Small intestine (tissue), 7 donors: Measurements from ENCODE around the gene CLN6. TPM values are rescaled to one million over a fixed set of nuclear protein-coding genes. Genes with fewer than 3 reads are reported as not detected.
A peak's percentile ranks its signal among the peaks of the same experiment; 100 is the strongest.

ENCODE experiments used
- DNase-seq, 2 donors: peaks; one replicate each; pipeline versions ENCODE4 v3.0.0 to v3.0.0-alpha.2; 2013
- FAIRE-seq: peaks from 2 replicates; lab custom pipeline; 2012; peaks lifted over from hg19 to GRCh38; lab: Jason Lieb, UNC
- H3K27ac ChIP-seq, 3 donors: one replicate each; pipeline ENCODE4 v1.5.1; 2013; ENCODE audit warnings: low read length in 2 of 3, mild to moderate bottlenecking in 2 of 3, control low read depth in 1 of 3, inconsistent platforms in 1 of 3, low read depth in 1 of 3, moderate library complexity in 1 of 3
- H3K27me3 ChIP-seq, 3 donors: one replicate each; pipeline ENCODE4 v1.6.1; 2013; ENCODE audit warnings: low read length in 3 of 3, inconsistent platforms in 1 of 3; ENCODE audit not compliant: control insufficient read depth in 3 of 3, insufficient read depth in 3 of 3
- H3K36me3 ChIP-seq, 3 donors: one replicate each; pipeline ENCODE4 v1.6.1; 2013; ENCODE audit warnings: low read length in 3 of 3, inconsistent platforms in 1 of 3, low read depth in 1 of 3, mild to moderate bottlenecking in 1 of 3, moderate library complexity in 1 of 3; ENCODE audit not compliant: control insufficient read depth in 3 of 3, insufficient read depth in 2 of 3
- H3K4me1 ChIP-seq, 3 donors: one replicate each; pipeline ENCODE4 v1.6.1; 2013; ENCODE audit warnings: low read length in 2 of 3, inconsistent platforms in 1 of 3, low read depth in 1 of 3, mild to moderate bottlenecking in 1 of 3, moderate library complexity in 1 of 3; ENCODE audit not compliant: control insufficient read depth in 3 of 3, insufficient read depth in 2 of 3
- H3K4me3 ChIP-seq, 3 donors: one replicate each; pipeline ENCODE4 v1.5.1; 2013; ENCODE audit warnings: low read length in 3 of 3, control low read depth in 1 of 3, inconsistent platforms in 1 of 3, low read depth in 1 of 3, mild to moderate bottlenecking in 1 of 3, moderate library complexity in 1 of 3
- H3K9me3 ChIP-seq, 2 donors: one replicate each; pipeline ENCODE4 v1.6.1; 2013; ENCODE audit warnings: low read depth in 1 of 2, low read length in 1 of 2; ENCODE audit not compliant: control insufficient read depth in 2 of 2, insufficient read depth in 1 of 2
- WGBS, 3 donors: extraction: QIAGEN DNeasy Blood & Tissue Kit; methylation state at CpG; one replicate each; pipeline ENCODE4 v1.1.7; 2013; 5-methylcytosine and 5-hydroxymethylcytosine counted together
- polyA plus RNA-seq, 4 donors: library from polyadenylated mRNA; stranded (reverse) in 3 of 4; unstranded in 1 of 4; fragments of 200-250 nt in 3 of 4; fragments of 120-200 nt in 1 of 4; gene quantifications; one replicate each; pipeline versions ENCODE4 v1.2.1 to v1.2.3, GENCODE V29; 2013
- donor health status: healthy with polysubstance abuse.
- donor health status: control.
- donor health status: control.
- donor health status: Bipolar disorder and iron deficiency.
- donor health status: healthy.

The CLN6 gene
- polyA plus RNA-seq, 4 donors = 5.8 to 62.4 (median 25.7) TPM

DNA sequence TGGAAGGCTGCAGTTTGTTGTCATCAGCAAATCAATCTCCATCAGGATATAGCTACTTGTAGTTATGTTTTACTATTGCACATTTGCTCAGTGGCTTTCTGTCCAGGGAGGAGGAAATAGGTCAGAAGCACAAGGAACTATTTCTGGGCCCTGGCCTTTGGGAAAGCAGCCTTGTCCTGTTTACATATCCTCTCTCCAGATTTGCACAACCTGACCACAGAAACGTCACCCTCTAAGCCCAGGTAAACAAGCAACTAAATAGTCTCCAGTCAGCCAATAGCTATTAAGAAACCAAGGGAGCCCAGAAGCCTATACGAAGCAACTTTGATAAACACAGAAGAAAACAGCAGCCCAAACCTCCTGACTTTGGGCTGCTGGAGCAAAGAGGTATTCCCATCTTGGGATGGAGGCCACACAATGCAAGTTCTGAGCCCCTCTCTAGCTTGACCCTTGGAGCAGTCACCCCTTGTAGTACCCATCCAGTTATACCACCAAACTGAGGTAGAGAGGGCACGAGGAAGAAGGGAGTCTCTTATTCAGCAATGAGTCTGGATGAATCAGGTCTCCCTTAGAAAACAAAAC lies 45.7 kb upstream of the CLN6 start:
- peak overlapping the region in 1 of 3 donors; percentile 39 for H3K27ac ChIP-seq

DNA sequence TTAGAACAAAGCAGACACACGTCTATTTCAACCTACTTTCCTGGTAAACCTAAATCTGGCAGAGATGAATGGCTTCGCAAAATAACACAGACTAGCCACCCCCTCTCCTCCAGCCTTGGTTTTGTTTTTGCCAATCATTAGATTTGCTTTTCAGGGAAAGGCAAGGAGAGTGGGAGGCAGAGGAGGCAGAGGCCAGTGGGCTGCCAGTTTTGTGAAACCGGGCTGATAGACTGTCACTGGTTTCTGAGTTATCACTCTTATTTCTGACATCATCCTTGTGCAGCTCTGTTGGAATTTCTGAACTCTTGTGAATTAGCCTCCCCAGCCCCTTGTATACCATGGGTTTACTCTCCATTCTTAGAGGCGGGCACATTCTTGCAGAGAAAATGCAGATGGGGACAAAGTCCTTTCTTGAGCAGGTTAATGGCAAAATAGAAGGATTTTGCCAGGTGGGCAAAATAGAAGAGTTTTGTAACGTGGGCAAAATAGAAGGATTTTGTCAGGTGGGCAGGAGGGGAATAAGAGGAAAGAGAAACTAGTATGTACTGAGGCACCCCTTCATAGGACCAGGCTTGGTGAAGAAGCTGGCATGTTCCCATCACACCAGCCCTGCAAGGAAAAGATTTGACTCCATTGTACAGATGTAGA lies 44.8 kb upstream of the CLN6 start:
- Histone ChIP-seq H3K27ac (peak overlapping the region in 1 of 3 donors; percentile 29), H3K27me3 (no peaks in the 10 kb centered on the region), H3K9me3 (no peaks in the 10 kb centered on the region), H3K4me3 (no peak overlapping the region), H3K36me3 (peaks cover 0 to 3% (median 0%) of the 10 kb centered on the region in 3 donors), H3K4me1 (peaks cover 0 to 31% (median 4%) of the 10 kb centered on the region in 3 donors)
- 47 to 64% (median 57%) methylated on average over 5 of the region's 5 CpGs for WGBS, 3 donors
- DNase-seq (peak in 1 of 2 donors; percentile 48), FAIRE-seq (no peak)

More for the DNA sequence above, 45.7 kb upstream of the CLN6 start:
- no peaks in the 10 kb centered on the region for H3K9me3 ChIP-seq
- 73 to 80% (median 75%) methylated on average over 3 of the region's 3 CpGs for WGBS, 3 donors
- no peaks in the 10 kb centered on the region for H3K27me3 ChIP-seq
- FAIRE-seq (no peak), DNase-seq (peak in 1 of 2 donors; percentile 16)
- H3K4me1 ChIP-seq = peaks cover 0 to 38% (median 4%) of the 10 kb centered on the region in 3 donors
- peaks cover 0 to 3% (median 0%) of the 10 kb centered on the region in 3 donors for H3K36me3 ChIP-seq
- H3K4me3 ChIP-seq = no peak overlapping the region

- DNase-seq = no peak
- H3K27me3 ChIP-seq = no peaks in the 10 kb centered on the region
- FAIRE-seq = no peak
- H3K27ac ChIP-seq = no peak overlapping the region
- H3K9me3 ChIP-seq = no peaks in the 10 kb centered on the region
- 85 to 95% (median 85%) methylated on average over 1 of the region's 1 CpG for WGBS, 3 donors
- no peaks in the 10 kb centered on the region for H3K36me3 ChIP-seq
- no peak overlapping the region for H3K4me3 ChIP-seq
- H3K4me1 ChIP-seq = peaks cover 0 to 31% (median 4%) of the 10 kb centered on the region in 3 donors
These were observed 43.3 kb upstream of the CLN6 start for GRCh38 chr15:68272721-68273271.

DNA sequence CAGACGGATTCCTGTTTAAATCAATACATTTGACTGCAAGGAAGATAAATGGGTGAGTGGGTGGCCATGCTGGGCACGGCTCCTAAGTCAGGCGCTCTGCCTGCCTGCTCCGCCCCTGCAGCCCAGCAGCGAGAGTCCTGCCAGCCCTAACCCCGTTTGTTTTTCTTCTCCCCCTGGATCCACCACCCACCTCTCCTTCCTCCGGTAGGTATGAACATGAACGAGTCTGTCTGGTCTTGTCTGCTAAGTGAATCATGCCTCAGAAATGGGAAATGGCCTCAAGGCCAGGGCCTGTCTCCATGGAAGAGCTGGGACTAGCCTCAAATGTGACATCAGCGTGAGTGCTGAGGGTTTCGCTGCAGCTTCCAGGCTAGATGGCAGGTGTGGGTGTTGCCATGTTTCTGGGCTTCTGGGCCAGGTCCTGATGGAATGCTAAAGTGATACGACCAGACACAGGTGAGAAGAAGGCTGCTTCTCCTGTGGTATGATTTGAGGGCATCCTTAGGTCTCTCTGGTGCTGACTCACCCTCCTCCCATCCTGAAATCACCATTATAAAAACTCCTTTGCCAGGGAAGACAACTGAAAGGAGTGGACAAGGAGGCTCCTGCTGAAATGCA lies 42.4 kb upstream of the CLN6 start:
- 57 to 76% (median 65%) methylated on average over 11 of the region's 11 CpGs for WGBS, 3 donors
- Histone ChIP-seq H3K27ac (peak overlapping the region in 1 of 3 donors; percentile 22), H3K9me3 (no peaks in the 10 kb centered on the region), H3K27me3 (no peaks in the 10 kb centered on the region), H3K36me3 (no peaks in the 10 kb centered on the region), H3K4me3 (no peak overlapping the region), H3K4me1 (peaks cover 0 to 30% (median 4%) of the 10 kb centered on the region in 3 donors)
- FAIRE-seq (no peak), DNase-seq (peak in 1 of 2 donors; percentile 13)

DNA sequence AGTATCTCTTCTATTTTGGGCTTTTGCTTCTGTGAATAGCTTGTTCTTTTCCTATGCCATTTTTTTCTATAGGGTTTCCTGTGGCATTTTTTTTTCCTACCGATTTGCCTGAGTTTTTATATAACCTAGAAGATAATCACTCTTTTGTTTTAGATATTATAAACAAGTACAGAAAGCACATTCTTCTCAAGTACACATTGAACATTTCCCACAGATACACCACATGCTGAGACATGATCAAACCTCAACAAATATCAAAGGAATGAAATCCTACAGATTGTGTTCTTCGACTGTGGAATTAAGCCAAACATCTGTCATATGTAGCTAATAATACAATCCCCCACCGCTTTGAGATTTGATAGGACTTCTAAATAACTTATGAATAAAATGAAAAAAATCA lies 38.9 kb upstream of the CLN6 start:
- Histone ChIP-seq H3K36me3 (no peaks in the 10 kb centered on the region), H3K4me1 (no peaks in the 10 kb centered on the region), H3K4me3 (no peak overlapping the region), H3K9me3 (no peaks in the 10 kb centered on the region), H3K27me3 (peaks cover 0 to 6% (median 0%) of the 10 kb centered on the region in 3 donors), H3K27ac (no peak overlapping the region)
- DNase-seq = no peak
- 45 to 50% (median 46%) methylated on average over 3 of the region's 3 CpGs for WGBS, 3 donors
- FAIRE-seq = no peak

DNA sequence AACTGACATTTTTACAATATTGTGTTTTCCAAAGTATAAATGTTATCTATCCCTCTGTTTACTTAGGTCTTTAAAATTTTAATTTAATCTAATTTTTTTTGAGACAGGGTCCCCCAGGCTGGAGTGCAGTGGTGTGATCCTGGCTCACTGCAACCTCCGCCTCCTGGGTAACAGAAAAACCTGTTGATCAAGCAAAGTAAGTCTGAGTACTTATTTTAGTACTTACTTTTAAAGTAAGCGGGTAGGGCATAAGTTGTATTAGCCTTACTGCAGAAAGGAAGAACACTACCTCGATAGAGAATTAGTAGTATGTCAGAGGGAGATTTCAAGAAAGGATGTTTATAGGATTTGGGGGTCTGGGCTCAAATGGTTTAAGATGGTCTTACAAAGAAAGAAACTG lies 36.1 kb upstream of the CLN6 start:
- FAIRE-seq = no peak
- Histone ChIP-seq H3K4me1 (no peaks in the 10 kb centered on the region), H3K9me3 (no peaks in the 10 kb centered on the region)

DNA sequence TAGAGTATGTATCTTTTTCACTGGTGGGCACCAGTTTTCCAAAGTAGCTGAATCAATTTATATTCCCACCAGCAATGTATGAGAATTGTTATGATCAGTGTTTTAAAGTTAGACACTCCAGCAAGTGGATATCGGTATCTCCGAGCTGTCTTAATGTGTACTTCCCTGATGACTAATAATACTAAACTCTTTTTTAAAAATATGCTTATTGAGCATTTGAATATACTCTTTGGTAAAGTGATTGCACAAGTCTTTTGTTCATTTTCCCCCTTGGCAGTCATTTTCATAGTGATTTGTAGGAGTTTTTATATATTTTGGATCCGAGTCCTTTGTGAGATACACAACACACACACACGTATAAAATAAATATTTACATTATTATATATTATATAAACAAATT lies 35.6 kb upstream of the CLN6 start:
- DNase-seq (no peak), FAIRE-seq (no peak)
- Histone ChIP-seq H3K36me3 (no peaks in the 10 kb centered on the region), H3K4me3 (no peak overlapping the region), H3K9me3 (no peaks in the 10 kb centered on the region), H3K4me1 (no peaks in the 10 kb centered on the region), H3K27me3 (peaks cover 0 to 6% (median 0%) of the 10 kb centered on the region in 3 donors), H3K27ac (no peak overlapping the region)
- 69 to 81% (median 79%) methylated on average over 4 of the region's 4 CpGs for WGBS, 3 donors

More for the DNA sequence above, 36.1 kb upstream of the CLN6 start:
- no peak for DNase-seq
- Histone ChIP-seq H3K27me3 (peaks cover 0 to 6% (median 0%) of the 10 kb centered on the region in 3 donors), H3K4me3 (no peak overlapping the region), H3K36me3 (no peaks in the 10 kb centered on the region), H3K27ac (no peak overlapping the region)
- 69 to 80% (median 73%) methylated on average over 3 of the region's 3 CpGs for WGBS, 3 donors

- H3K9me3 ChIP-seq = no peaks in the 10 kb centered on the region
- DNase-seq = no peak
- no peak overlapping the region for H3K27ac ChIP-seq
- no peak overlapping the region for H3K4me3 ChIP-seq
- H3K4me1 ChIP-seq = no peaks in the 10 kb centered on the region
- H3K36me3 ChIP-seq = no peaks in the 10 kb centered on the region
- peaks cover 0 to 6% (median 0%) of the 10 kb centered on the region in 3 donors for H3K27me3 ChIP-seq
- WGBS, 3 donors = 36 to 62% (median 51%) methylated on average over 2 of the region's 2 CpGs
- FAIRE-seq = no peak
These were observed 34.8 kb upstream of the CLN6 start for GRCh38 chr15:68264282-68264681.
